BLaER1 treated with 17β-estradiol and CSF1 and Interleukin-3, amounts not matched to agents 10 nM and 100 nM (cell line): ENCODE measurements around the gene COG6.

Source experiments
- H3K27ac ChIP-seq, 11 experiments: shearing (Covaris generic); formaldehyde crosslinking; 2 replicates each; pipeline ENCODE4 v1.8.1; 2022
- H3K27me3 ChIP-seq, 11 experiments: shearing (Covaris generic); formaldehyde crosslinking; 2 replicates each; pipeline ENCODE4 v1.8.1; 2022
- H3K36me3 ChIP-seq, 11 experiments: shearing (Covaris generic); formaldehyde crosslinking; 2 replicates each; pipeline ENCODE4 v1.8.1; 2022
- H3K4me1 ChIP-seq, 10 experiments: shearing (Covaris generic); formaldehyde crosslinking; 2 replicates each; pipeline ENCODE4 v1.8.1; 2022
- H3K4me2 ChIP-seq, 11 experiments: shearing (Covaris generic); formaldehyde crosslinking; 2 replicates each; pipeline ENCODE4 v1.8.1; 2022
- H3K4me3 ChIP-seq, 10 experiments: shearing (Covaris generic); formaldehyde crosslinking; 2 replicates each; pipeline ENCODE4 v1.8.1; 2022
- H3K9ac ChIP-seq, 11 experiments: shearing (Covaris generic); formaldehyde crosslinking; 2 replicates each; pipeline ENCODE4 v1.8.1; 2022
- H3K9me3 ChIP-seq, 11 experiments: shearing (Covaris generic); formaldehyde crosslinking; replicated peaks in 1 of 11; 2 replicates each; pipeline ENCODE4 v1.8.1; 2022
- H4K20me1 ChIP-seq, 11 experiments: shearing (Covaris generic); formaldehyde crosslinking; 2 replicates each; pipeline ENCODE4 v1.8.1; 2022
- Cebpa-rat ChIP-seq, 11 experiments: shearing (Covaris generic); IDR thresholded peaks; 2 replicates each; pipeline ENCODE4 v1.8.1; 2022

Gene COG6

DNA sequence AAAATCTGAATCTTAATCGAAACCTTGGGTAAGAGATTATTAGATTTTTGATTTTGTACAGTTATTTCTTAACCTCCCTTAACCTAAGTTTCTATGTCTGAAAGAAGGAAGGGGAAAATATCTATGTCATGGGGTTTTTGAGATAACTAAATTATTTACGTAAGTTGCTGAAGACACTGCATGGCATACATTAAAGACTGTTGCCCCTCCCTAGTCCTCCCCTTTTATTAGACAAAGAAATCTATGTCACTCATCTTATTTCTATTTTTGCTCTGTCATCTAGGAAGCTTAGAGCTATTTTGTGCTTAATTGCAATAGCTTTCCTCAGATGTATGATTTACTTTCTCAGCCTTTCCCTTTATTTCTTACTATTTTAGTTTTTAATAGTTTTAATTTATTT, 15.0 kb downstream of the COG6 start:
- Histone ChIP-seq H3K27me3 (no peaks in the 10 kb centered on the region), H3K4me1 (peaks cover 0 to 20% (median 10%) of the 10 kb centered on the region in 10 experiments; a peak in 10 of 20 replicates), H3K27ac (no peak overlapping the region), H3K4me2 (peak overlapping the region in 2 of 11 experiments; percentile 34 to 59; a peak in 3 of 22 replicates), H3K36me3 (peaks cover 8 to 32% (median 20%) of the 10 kb centered on the region in 11 experiments; a peak in 20 of 22 replicates), H4K20me1 (no peaks in the 10 kb centered on the region), H3K9ac (no peak overlapping the region), H3K4me3 (no peak overlapping the region), H3K9me3 (peaks cover 0 to 5% (median 3%) of the 10 kb centered on the region in 11 experiments; a peak in 5 of 22 replicates)
- TF ChIP-seq Cebpa-rat (IDR thresholded peaks at IDR 0.05) = no peak

DNA sequence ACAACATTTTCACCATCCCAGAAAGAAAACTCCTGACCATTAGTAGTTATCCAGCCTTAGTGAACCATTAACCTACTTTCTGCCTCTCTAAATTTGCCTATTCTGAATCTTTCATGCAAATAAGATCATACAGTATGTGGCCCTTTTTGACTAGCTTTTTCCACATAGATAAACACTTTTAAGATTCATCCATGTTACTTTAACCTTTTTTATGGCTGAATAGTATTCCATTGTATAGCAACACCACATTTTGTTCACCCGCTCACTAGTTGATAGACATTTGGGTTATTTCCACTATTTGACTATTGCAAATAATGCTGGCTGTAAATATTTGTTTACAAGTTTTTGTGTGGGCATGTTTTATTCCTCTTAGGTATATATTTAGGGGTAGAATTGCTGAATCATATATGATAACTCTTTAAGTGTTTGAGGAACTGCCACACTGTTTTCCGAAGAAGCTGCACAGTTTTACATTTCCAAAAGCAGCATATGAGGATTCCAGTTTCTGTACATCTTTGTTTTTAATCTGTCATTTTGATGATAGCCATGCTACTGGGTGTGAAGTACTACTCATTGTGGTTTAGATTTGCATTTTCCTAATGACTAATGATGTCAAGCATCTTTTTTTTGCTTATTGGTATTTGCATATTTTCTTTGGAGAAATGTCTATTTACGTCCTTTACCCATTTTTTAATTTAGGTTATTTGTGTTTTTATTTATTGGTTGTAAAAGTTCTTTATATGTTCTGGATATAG, 17.1 kb downstream of the COG6 start:
- TF ChIP-seq Cebpa-rat (IDR thresholded peaks at IDR 0.05) = no peak
- H3K36me3 ChIP-seq = peaks cover 0 to 13% (median 10%) of the 10 kb centered on the region in 11 experiments; a peak in 9 of 22 replicates
- H3K4me3 ChIP-seq = no peak overlapping the region
- H3K4me2 ChIP-seq = no peak overlapping the region
- peaks cover 0 to 5% (median 3%) of the 10 kb centered on the region in 11 experiments; a peak in 5 of 22 replicates for H3K9me3 ChIP-seq
- H3K27ac ChIP-seq = no peak overlapping the region
- no peaks in the 10 kb centered on the region for H3K27me3 ChIP-seq
- peaks cover 0 to 20% (median 10%) of the 10 kb centered on the region in 10 experiments; a peak in 10 of 20 replicates for H3K4me1 ChIP-seq
- H4K20me1 ChIP-seq = no peaks in the 10 kb centered on the region
- no peak overlapping the region for H3K9ac ChIP-seq

DNA sequence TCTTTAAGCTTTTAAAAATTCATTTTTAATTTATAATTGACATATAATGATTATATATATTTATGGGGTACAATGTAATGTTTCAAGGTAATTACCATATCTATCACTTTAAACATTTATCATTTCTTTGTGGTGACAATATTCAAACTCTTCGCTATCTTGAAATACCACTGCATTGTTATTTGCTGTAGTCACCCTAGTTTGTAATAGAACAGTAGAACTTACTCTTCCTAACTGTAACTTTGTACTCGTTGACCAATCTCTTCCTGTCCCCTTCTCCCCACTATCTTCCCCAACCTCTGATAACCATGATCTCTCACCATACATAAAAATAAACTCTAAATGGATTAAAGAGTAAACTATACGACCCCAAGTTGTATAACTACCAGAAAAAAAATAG, 20.4 kb downstream of the COG6 start:
- H3K4me3 ChIP-seq = no peak overlapping the region
- H3K9me3 ChIP-seq = peaks cover 0 to 5% (median 3%) of the 10 kb centered on the region in 11 experiments; a peak in 5 of 22 replicates
- no peak overlapping the region for H3K27ac ChIP-seq
- H3K4me2 ChIP-seq = no peak overlapping the region
- TF ChIP-seq Cebpa-rat (IDR thresholded peaks at IDR 0.05) = no peak
- no peaks in the 10 kb centered on the region for H3K27me3 ChIP-seq
- no peak overlapping the region for H3K9ac ChIP-seq
- H3K4me1 ChIP-seq = peaks cover 0 to 3% (median 0%) of the 10 kb centered on the region in 10 experiments; a peak in 4 of 20 replicates
- H3K36me3 ChIP-seq = peaks cover 14 to 38% (median 24%) of the 10 kb centered on the region in 11 experiments
- H4K20me1 ChIP-seq = no peaks in the 10 kb centered on the region

DNA sequence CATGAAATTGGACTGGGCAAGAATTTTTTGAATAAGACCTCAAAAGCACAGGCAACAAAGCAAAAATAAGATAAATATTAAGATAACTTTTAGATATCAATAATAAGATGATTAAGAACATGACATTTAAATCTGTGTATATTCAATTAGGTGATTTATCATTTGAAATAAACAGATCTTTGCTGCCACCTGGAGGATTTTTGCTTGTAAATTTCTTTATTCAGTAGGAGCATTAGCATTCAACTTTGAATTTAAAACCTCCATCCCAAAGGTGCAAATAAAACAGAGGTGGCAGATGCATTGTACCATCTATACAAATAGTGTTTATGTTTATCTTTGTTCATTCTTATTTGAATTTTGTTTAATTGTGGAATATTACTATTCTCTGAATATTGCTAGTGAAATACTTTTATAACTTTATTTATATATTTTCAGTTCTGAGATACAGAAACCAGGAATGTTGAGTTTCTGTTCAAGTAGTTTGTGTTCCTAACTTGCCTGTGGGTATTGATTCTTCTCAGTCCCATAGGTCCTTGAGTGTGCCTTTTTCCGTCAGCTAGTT, 20.9 kb downstream of the COG6 start:
- H3K9me3 ChIP-seq = peaks cover 0 to 5% (median 3%) of the 10 kb centered on the region in 11 experiments; a peak in 5 of 22 replicates
- no peaks in the 10 kb centered on the region for H3K4me1 ChIP-seq
- no peak overlapping the region for H3K9ac ChIP-seq
- H3K27ac ChIP-seq = no peak overlapping the region
- peaks cover 17 to 43% (median 29%) of the 10 kb centered on the region in 11 experiments for H3K36me3 ChIP-seq
- no peak for TF ChIP-seq Cebpa-rat (IDR thresholded peaks at IDR 0.05)
- no peaks in the 10 kb centered on the region for H4K20me1 ChIP-seq
- H3K4me3 ChIP-seq = no peak overlapping the region
- H3K27me3 ChIP-seq = no peaks in the 10 kb centered on the region
- no peak overlapping the region for H3K4me2 ChIP-seq

DNA sequence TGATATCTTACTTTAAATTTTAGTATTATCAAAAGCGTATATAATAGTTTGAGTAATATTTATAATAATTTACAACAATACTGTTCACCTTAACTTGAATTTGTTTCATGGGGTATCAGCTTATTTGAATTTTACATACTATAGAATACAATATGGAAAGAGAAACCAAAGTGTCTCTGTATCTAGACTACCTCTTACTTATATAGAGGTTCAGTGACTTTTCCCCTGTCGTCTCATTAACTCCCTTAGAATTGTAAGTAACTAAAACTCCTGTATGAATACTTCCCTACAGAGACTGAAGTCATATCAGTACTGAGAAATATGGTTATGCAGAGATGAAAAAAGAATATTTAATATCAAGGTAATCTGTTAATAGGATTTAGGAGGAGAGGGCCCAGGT, 26.8 kb downstream of the COG6 start:
- peaks cover 0 to 20% (median 10%) of the 10 kb centered on the region in 10 experiments; a peak in 13 of 20 replicates for H3K4me1 ChIP-seq
- H4K20me1 ChIP-seq = no peaks in the 10 kb centered on the region
- no peak overlapping the region for H3K27ac ChIP-seq
- no peak overlapping the region for H3K9ac ChIP-seq
- peaks cover 18 to 58% (median 29%) of the 10 kb centered on the region in 11 experiments for H3K36me3 ChIP-seq
- H3K27me3 ChIP-seq = no peaks in the 10 kb centered on the region
- no peak overlapping the region for H3K4me2 ChIP-seq
- no peak for TF ChIP-seq Cebpa-rat (IDR thresholded peaks at IDR 0.05)
- no peaks in the 10 kb centered on the region for H3K9me3 ChIP-seq
- H3K4me3 ChIP-seq = no peak overlapping the region

DNA sequence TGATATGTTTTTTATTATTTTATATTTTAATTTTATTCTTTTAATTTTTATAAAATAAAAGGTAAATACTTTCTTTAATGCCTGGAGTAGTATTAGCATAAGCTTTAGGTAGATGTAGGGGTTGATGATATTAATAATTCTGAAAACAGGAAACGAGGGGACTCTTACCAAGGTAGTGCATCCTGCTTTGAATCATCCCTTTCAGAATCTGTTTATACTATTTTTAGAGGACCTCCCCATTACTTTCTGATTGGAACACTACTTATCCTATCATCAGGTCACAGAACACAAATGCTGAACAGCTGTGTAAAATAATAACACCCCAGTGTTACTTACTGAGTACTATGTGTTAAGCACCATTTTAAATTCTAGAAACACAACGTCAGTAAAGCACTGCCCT, 27.3 kb downstream of the COG6 start:
- TF ChIP-seq Cebpa-rat (IDR thresholded peaks at IDR 0.05) = no peak
- Histone ChIP-seq H3K27me3 (no peaks in the 10 kb centered on the region), H3K4me3 (no peak overlapping the region), H4K20me1 (no peaks in the 10 kb centered on the region), H3K9me3 (no peaks in the 10 kb centered on the region), H3K4me2 (no peak overlapping the region), H3K36me3 (peaks cover 22 to 62% (median 33%) of the 10 kb centered on the region in 11 experiments), H3K27ac (no peak overlapping the region), H3K4me1 (peaks cover 0 to 20% (median 10%) of the 10 kb centered on the region in 10 experiments; a peak in 13 of 20 replicates), H3K9ac (no peak overlapping the region)

DNA sequence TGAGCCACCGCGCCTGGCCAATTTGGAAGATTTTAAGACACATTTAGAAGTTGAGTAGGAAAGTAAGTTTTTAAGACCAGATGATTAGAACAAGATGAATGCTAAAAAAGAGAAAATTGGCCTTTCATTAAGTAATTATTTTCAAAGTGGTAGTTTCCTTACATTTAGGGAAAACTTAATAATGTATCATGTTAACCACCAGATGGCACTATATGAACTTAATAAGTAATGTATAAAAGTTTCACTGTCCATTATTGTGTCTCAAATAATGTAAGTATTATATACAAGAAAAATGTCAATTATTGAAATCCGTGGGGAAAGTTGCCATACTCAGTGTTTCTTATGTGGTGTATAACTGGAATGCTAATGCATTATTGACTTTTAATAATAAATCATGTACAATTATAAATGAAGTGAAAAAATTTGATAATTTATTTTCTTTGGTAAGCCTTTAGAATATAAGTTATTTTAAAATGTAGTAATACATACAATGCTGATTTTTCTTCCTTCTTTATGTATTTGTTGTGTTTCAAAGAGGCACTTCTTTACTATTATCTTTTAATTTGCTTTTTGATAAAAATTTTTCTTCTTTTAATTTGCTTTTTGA, 29.2 kb downstream of the COG6 start:
- no peaks in the 10 kb centered on the region for H3K27me3 ChIP-seq
- H4K20me1 ChIP-seq = no peaks in the 10 kb centered on the region
- no peaks in the 10 kb centered on the region for H3K9me3 ChIP-seq
- H3K4me3 ChIP-seq = no peak overlapping the region
- peaks cover 0 to 36% (median 15%) of the 10 kb centered on the region in 10 experiments; a peak in 14 of 20 replicates for H3K4me1 ChIP-seq
- no peak for TF ChIP-seq Cebpa-rat (IDR thresholded peaks at IDR 0.05)
- peaks cover 24 to 57% (median 26%) of the 10 kb centered on the region in 11 experiments for H3K36me3 ChIP-seq
- H3K4me2 ChIP-seq = no peak overlapping the region
- no peak overlapping the region for H3K27ac ChIP-seq
- H3K9ac ChIP-seq = no peak overlapping the region

DNA sequence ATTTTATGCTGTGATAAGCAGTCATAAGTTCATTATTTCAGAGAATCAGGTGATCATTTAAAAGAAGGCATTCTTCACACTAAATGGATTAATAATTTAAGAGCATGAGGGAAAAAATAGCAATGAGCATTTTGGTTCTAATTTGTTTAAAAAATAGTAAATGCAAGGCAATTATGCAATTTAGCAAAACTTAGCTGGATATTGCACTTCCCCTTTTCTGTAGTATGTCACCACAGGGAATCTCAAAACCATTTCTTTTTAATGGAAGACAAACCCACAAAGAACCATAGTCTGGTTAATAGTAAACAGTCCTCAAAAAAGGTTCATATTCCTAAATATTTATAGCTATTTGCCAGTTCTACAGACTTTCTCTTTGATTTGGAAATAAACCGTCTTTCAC, 30.2 kb downstream of the COG6 start:
- H3K4me2 ChIP-seq = peak overlapping the region in 7 of 11 experiments; percentile 6 to 61 (median 42); a peak in 11 of 22 replicates
- no peaks in the 10 kb centered on the region for H4K20me1 ChIP-seq
- H3K4me1 ChIP-seq = peaks cover 0 to 36% (median 15%) of the 10 kb centered on the region in 10 experiments; a peak in 14 of 20 replicates

DNA sequence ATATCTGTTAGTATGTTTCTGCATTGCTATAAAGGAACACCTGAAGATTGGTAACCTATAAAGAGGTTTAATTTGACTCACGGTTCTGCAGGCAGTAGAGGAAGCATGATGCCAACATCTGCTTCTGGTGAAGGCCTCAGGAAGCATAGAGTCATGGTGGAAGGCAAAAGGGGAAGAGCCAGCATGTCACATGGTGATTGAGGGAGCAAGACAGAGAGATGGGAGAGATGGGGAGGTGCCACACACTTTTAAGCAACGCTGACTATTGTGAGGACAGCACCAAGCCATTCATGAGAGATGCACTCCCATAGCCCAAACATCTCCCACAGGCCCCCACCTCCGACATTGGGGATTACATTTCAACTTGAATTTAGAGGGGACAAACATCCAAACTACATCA, 32.8 kb downstream of the COG6 start:
- H3K36me3 ChIP-seq = peaks cover 9 to 23% (median 13%) of the 10 kb centered on the region in 11 experiments; a peak in 18 of 22 replicates

More for the DNA sequence above, 30.2 kb downstream of the COG6 start:
- peak overlapping the region in 2 of 11 experiments; percentile 33 to 34; a peak in 2 of 22 replicates for H3K27ac ChIP-seq
- H3K36me3 ChIP-seq = peaks cover 17 to 47% (median 21%) of the 10 kb centered on the region in 11 experiments; a peak in 21 of 22 replicates
- H3K9me3 ChIP-seq = no peaks in the 10 kb centered on the region
- no peaks in the 10 kb centered on the region for H3K27me3 ChIP-seq
- no peak for TF ChIP-seq Cebpa-rat (IDR thresholded peaks at IDR 0.05)
- no peak overlapping the region for H3K9ac ChIP-seq
- H3K4me3 ChIP-seq = no peak overlapping the region

More for the DNA sequence above, 32.8 kb downstream of the COG6 start:
- no peaks in the 10 kb centered on the region for H3K27me3 ChIP-seq
- H3K4me1 ChIP-seq = peaks cover 0 to 36% (median 15%) of the 10 kb centered on the region in 10 experiments; a peak in 14 of 20 replicates
- no peak for TF ChIP-seq Cebpa-rat (IDR thresholded peaks at IDR 0.05)
- no peaks in the 10 kb centered on the region for H3K9me3 ChIP-seq
- no peaks in the 10 kb centered on the region for H4K20me1 ChIP-seq
- H3K27ac ChIP-seq = peak overlapping the region in 4 of 11 experiments; percentile 7 to 52 (median 44); a peak in 6 of 22 replicates
- peak overlapping the region in 5 of 11 experiments; percentile 42 to 64 (median 48); a peak in 8 of 22 replicates for H3K4me2 ChIP-seq
- H3K4me3 ChIP-seq = no peak overlapping the region
- no peak overlapping the region for H3K9ac ChIP-seq
